Activated CD4-positive, CD25-positive, alpha-beta regulatory T cell treated with anti-CD3 and anti-CD28 coated beads, Interleukin-2, amount 50 U/mL, for 24 hours (primary cell): ENCODE results near the gene SPEG.
A peak's percentile ranks its signal among the peaks of the same experiment; 100 is the strongest.

Experiments
- ATAC-seq, 2 donors: fragments of 150-1000 bp; cut with Tn5 transposase; one replicate each; pipeline ENCODE4 v1.10.0; 2021; ENCODE audit warnings: mild to moderate bottlenecking in 1 of 2, moderate library complexity in 1 of 2

SPEG gene

GRCh38 chr2:219446101-219446504, 11.5 kb downstream of the SPEG start:
- ATAC-seq = no peak

GRCh38 chr2:219446689-219447088, 12.0 kb downstream of the SPEG start:
- ATAC-seq = no peak

- ATAC-seq = no peak
These were observed 12.8 kb downstream of the SPEG start for GRCh38 chr2:219447242-219448098.

GRCh38 chr2:219448099-219448775, 13.6 kb downstream of the SPEG start:
- ATAC-seq = no peak

- ATAC-seq = peak in 1 of 2 donors; percentile 31
These were observed 14.2 kb downstream of the SPEG start for GRCh38 chr2:219448776-219449341.

GRCh38 chr2:219449609-219450008, 15.0 kb downstream of the SPEG start:
- no peak for ATAC-seq

GRCh38 chr2:219451661-219452360, 17.2 kb downstream of the SPEG start:
- no peak for ATAC-seq

- ATAC-seq = no peak
These were observed 18.0 kb downstream of the SPEG start for GRCh38 chr2:219452361-219453317.

DNA sequence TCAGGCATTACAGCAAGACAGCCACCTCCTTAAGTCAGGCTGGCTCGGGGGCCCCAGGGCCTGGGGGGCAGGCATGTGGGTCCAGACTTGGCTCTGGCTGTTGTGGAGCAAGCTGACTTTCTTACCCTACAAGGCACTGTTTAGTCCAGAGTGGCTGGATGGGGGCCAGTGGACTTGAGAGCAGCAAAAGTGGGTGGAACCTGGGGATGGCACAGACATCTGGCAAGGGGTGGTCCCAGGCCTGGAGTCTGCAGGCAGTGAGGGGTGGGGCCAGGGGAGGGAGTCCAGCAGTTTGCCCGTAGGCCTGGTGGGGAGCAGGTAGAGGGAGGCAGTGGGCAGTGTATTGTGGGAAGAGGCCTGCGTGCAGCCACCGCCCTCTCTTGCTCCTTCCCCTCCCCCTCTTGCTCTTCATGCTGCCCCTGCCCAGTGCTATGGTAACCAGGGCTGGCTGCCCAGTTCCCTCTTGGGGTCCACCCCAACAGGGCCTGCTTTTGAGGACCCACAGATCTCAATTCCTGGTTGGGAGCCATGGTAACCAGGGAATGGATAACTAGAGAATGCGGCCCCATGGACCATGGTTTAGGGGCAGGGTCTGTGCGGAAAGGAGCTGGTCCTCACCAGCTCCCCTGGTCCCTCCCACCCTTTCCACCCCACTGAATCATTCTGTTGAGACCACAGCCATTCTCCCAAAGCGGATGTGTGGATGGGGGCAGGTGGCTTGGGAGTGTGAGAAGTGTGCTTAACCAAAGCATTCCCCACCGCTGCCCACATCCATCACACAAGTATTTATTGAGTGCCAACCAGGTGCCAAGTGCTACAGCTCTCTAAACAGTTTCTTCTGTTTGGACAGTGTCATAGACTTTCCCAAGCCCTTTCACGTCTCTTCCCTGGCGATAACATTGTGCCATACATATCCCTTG, 19.3 kb downstream of the SPEG start:
- no peak for ATAC-seq

DNA sequence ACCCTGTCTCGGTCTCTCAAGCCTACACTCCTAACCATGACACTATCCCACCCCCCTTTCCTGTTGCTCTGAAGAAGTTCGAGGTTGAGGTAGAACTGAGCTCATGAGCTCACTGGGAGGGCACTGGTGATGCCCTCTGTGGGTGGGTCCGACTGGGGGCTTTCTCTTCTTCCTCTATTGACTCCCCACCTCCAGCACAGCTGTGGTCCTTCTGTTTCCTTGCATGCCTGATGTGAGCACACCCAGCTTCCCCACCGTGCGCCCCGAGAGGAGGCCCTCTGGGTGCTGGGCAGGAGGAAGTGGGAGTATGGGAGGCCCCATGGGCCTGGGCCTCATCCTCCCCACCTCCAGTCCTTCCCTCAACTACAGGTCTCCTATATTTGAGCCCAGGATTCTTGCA, 20.9 kb downstream of the SPEG start:
- peak in 1 of 2 donors; percentile 10 for ATAC-seq

- ATAC-seq = peak; percentile 13 to 51
These were observed 23.2 kb downstream of the SPEG start for GRCh38 chr2:219457784-219458369.

- ATAC-seq = no peak
These were observed 24.4 kb downstream of the SPEG start for GRCh38 chr2:219458996-219459395.

- peak in 1 of 2 donors; percentile 39 for ATAC-seq
These were observed 25.0 kb downstream of the SPEG start for GRCh38 chr2:219459460-219460311.

GRCh38 chr2:219460424-219460926, 25.8 kb downstream of the SPEG start:
- ATAC-seq = no peak

GRCh38 chr2:219461047-219461514, 26.4 kb downstream of the SPEG start:
- no peak for ATAC-seq

GRCh38 chr2:219461669-219462068, 27.0 kb downstream of the SPEG start:
- ATAC-seq = no peak

DNA sequence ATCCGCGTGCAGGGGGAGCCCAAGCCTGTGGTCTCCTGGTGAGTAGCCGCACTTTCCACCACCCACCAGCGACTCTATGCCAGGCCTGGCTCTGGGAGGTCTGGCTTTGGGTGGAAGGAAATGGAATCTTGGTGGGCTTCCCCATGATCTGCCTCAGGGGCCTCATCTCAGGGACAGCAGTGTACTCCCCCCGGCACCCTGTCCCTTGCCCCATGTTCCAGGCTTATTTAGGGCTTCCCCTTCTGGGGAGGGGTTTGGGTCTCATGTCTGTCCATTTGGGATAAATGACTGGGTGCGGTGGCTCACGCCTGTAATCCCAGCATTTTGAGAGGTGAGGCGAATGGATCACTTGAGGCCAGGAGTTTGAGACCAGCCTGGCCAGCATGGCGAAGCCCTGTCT, 27.7 kb downstream of the SPEG start:
- no peak for ATAC-seq

DNA sequence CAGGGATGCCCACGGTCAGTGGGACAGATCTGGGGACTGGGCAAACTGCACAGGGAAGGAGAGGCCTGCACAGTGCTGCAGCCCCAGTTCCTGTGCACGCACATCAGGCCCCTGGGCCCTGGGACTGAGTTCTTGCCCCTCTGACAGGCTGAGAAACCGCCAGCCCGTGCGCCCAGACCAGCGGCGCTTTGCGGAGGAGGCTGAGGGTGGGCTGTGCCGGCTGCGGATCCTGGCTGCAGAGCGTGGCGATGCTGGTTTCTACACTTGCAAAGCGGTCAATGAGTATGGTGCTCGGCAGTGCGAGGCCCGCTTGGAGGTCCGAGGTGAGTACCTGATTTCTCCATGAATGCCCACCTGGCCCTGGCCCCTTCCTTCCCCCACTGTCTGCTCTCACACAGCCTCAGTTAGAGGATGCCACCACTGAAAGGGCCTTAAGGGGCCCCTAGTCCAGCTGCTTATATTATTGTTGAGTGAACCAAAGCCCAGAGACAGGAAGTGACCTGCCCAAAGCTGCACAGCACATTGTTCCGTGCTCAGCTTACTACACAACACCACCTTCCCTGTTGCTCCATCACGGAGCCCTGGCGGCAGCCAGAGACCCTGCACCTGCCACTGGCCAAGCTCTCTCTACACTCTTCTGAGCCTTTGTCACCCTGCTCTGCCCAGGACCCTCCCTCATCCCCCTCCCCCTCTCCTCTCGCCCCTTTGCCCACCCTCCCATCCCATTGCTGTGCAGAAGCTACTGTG, 29.8 kb downstream of the SPEG start:
- no peak for ATAC-seq
